HG03565 (cell line): ENCODE measurements around the gene SGTA.

ENCODE experiments used
- ATAC-seq: cut with Tn5 transposase; IDR thresholded peaks from one replicate; pipeline ENCODE4 v1.9.1; 2021; ENCODE audit warnings: mild to moderate bottlenecking, moderate library complexity; ENCODE audit not compliant: unreplicated experiment

SGTA gene

DNA sequence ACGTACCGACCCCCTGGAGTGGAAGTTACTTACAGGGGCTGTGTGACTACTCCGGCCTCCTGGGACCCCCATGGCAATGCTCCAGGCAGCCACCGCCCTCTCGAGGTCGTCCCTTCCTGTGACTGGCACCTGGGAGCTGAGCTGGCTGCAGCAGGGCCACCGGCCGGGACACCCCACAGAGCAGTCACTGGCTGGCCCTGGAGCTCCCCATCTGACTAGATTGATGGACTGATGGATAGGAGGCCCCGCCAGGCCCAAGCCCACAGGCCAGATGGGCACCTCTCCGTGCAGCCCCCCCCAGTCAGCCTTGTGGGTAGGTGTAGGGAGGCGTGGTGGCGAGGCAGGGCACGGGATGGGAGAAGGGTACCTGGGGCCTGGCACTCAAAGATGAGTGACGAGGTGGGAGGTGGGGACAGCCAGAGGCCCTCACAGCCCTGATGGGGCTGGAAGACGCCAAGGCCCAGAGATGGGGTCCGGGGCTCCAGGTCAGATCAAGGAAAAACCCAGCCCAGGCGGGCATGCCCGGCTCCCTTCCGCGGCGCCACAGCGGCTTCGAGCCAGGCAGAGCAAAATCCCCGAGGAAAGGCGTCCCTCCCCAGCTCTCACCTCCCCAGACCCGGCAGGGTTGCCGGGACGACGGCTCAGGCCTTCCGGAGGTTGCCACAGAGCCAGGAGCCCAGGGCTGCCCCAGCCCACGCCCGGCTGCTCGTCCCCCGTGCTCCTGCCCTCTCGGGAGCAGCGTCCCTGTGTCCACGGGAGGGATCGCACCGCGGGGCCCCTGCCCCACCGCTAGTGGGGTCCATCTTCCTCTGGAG is 51.7 kb downstream of the SGTA start:
- no peak for ATAC-seq

DNA sequence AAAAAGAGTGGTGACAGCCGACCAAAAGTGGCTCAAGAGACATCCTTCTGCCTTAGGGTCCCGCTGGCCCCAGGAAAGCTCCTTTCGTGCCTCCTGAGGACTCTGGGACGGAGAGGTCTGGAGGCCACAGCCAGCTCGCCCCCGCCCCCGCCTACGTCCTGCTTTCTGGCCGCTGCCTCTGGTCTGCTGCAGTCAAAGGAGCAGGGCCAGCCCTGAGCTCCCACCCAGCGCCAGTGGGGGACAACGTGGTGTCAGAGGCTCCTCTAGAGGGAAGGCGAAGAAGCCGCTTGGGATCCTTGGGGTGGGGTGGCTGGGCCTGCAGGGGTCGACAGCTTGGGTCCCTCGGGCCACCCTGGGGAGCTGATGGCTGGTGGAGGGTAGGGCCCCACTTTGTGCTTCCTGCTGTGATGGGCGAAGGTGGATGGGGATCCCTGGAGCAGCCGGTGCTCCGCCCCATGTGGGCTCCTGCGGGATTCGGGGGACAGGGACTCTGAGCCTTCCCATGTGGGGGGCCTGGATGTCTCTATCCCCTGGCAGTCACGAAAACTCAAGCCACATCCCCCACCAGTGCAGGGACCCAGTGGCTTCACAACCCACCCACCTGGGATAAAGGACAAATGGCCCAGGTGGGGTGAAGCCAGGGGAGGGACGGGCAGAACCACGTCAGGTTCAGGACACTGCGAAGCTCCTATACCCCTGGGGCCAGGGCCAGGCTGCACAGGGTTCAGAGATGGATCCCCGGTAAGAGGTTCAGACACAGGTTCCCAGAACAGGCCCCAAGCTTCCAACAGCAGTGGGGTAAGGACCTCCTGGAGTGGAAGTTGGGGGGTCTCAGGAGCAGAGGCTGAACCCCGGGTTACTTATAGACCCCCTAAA is 52.9 kb downstream of the SGTA start:
- ATAC-seq, result no peak

DNA sequence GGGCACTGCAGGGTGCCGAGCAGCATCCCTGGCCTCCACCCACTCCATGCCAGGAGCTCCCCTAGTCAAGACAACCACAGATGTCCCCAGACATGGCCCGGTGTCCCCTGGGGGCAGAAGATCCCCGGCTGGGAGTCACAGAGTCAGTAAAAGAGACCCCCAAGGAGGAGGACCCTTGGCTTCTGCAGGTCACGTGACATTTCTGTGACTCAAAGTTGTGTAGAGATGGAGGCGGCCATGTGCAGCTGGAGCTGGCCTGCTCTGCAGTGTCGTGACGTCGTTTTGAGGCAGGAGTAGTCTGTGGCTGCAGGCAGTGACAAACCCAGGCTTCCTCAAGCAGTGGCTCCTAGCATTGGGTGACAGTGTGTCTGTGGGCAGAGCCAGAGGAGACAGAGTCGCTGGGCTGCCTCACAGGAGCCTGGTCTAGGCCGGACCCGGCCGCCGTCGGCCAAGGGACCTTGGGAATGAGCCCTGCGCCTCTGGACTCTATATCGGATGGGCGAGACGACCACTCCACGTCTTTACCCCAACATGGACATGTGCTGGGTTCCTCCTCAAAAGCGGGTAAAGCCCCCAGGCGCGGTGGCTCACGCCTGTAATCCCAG is 54.2 kb downstream of the SGTA start:
- ATAC-seq, result no peak

DNA sequence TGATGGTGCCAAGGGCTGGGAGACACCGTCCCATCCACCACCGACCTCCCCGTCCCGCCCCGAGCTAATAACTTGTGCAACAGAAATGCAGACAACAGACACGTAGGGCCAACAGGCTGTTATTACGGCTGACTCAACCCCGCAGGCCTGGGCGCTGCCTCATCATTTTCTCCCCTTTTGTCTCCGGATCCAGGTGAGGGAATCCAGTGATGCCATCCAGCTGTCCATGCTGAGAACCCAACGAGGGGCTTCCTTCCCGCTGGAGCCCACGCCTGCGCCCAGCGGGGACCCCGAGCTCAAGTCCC is 55.5 kb downstream of the SGTA start:
- ATAC-seq, result no peak

DNA sequence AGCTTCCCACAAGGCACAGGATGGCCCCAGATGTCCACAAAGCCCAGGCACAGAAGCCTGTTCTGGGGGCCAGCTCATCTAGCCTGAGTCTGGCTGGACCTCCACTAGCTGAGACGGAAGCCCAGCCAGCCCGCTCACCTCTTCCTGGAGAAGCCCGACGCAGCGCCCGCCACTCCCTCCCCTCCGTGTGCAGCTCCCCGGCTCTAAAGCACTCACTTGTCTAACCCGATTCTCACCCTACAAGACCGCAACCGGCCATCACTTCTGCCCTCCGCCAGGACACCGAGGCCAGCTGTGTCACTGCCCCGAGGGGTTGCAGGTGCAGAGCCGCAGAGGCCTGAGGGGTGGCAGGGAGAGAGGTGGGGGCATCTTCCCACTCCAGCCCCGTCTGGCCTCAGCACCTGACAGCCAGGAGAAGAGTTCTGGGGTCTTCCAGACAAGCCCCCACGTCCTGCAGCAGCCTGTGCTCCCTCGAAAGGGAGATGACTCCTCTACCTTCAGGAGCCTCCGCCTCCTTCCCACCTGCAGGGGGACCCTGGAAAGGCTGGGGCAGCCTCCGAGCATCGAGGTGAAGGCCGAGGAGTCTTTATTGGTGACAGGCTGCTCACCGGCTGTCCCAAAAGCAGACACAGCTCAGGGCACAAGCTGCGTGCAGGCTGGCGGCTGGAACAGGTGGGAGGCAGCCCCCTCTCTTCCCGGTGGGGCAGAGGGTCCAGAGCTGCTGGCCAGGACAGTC is 56.0 kb downstream of the SGTA start:
- ATAC-seq, result no peak

DNA sequence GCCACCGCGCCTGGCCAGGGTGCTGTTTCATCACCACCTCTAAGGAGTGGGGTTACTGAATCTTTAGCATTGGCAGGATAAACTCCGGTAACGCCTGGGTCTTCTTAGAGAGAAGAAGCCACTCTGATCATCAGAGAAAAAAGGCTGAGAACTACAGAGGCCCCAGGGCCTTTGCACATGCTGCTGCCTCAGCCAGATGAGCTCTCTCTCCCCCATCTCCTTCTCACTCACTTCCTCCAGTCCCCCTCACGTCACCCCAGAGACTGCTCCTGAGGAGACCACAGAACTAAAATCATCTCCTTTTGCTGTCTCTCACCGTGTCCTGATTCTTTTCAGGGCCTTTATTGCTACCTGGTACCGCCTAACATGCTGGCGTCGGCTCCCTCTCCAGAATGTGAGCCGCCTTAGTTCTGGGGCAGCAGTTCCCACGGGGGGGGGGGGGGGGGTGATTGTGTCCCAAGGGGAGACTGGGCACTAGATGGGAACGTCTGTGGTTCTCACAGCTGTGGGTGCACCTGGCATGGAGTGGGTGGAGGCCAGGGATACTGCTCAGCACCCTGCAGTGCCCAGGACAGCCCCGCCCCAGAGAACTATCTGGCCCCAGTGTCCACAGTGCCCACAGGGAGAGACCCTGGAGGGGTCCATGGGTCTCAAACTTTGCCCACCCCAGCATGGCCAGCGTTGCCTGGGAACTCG is 56.8 kb downstream of the SGTA start:
- no peak for ATAC-seq

DNA sequence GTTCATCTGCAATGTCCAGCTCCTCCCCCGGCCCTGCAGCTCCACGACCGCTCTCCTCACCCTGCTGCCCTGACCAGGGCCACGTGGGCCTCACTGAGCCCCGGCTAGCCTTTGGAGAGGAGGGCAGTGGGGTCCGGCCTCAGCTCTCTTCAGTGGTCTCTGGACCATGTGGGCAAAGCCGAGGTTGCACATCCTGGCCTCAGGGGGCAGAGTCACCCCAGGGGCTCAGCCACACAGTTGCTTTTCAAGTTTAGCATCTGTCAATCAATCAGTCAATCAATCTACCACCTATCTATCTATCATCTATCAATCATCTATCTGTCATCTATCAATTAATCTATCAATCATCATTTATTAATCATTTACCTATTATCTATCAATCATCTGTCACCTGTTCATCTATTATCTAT is 58.9 kb downstream of the SGTA start:
- no peak for ATAC-seq

DNA sequence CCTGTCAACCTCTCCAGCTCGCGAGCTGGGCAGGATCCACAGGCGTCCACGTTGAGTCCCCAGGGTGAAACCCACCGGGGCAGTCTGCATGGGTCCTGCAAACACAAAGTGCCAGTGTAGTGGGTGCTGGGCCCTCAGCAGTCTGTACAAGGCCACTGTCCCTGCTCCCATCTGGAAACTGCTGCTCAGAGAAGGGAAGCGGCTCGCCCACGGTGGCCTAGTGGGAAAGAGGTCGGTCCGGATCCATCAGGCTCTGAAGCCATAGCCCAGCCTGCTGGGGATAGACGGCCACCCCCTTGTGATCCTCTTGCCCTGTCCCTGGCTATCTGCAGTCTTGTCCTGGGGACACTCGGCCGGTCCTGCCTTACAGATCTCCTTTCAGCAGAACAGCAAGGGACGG is 59.3 kb downstream of the SGTA start:
- no peak for ATAC-seq

DNA sequence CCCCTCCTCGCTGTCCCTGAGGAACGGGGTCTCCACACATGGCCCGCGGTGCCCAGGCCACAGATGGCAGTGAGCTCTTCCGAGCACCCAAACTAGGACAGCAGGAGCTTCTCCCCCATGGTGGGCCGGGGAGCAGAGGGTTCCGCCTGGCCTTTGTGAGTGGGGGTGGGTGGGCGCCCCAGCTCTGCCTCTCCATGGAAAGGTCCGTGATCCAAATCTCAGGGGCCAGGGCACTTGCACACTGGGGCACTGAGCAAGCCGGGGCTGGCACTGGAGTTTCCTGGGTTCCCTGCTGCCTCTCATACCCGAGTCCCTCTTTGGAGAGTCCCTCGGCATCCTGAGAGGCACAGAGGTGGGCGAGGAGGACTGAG is 59.7 kb downstream of the SGTA start:
- ATAC-seq, result no peak

DNA sequence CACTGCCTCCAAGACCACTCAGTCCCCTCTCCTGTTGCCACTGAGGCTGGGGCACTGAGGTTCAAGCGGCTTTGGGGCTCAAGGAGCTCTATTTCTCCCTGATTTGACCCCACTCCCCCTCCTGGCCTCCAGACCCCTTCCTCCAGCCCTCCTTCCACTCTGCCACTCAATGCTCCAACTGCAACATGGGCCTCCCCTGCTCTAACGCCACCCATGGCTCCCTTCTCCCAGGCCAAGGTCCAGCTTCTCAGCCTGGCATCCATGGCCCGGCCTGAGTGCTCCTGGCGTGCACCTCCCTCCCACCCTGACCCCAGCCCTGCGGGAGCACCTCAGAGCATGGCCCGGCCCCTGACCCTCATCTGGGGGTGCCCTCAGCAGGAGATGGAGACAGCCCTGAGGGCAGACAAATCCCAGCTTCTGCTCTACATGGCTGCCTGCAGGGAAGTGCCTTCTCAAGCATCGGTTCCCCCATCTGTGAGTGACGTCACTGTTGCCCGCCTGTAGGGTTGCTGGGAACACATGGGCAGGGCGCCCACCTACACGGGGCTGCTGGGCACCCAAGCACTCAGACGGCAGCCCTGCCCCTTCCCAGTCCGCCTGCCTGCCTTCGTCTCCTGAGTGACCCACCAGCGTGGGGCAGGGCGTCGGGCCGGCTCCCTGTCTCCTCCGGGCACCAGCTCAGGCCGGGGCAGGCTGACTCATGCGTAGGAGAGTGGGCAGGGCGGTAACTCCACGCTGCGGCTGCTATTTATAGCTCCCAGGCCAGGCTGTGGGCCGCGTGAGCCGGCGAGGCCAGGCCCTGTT is 60.3 kb downstream of the SGTA start:
- no peak for ATAC-seq

DNA sequence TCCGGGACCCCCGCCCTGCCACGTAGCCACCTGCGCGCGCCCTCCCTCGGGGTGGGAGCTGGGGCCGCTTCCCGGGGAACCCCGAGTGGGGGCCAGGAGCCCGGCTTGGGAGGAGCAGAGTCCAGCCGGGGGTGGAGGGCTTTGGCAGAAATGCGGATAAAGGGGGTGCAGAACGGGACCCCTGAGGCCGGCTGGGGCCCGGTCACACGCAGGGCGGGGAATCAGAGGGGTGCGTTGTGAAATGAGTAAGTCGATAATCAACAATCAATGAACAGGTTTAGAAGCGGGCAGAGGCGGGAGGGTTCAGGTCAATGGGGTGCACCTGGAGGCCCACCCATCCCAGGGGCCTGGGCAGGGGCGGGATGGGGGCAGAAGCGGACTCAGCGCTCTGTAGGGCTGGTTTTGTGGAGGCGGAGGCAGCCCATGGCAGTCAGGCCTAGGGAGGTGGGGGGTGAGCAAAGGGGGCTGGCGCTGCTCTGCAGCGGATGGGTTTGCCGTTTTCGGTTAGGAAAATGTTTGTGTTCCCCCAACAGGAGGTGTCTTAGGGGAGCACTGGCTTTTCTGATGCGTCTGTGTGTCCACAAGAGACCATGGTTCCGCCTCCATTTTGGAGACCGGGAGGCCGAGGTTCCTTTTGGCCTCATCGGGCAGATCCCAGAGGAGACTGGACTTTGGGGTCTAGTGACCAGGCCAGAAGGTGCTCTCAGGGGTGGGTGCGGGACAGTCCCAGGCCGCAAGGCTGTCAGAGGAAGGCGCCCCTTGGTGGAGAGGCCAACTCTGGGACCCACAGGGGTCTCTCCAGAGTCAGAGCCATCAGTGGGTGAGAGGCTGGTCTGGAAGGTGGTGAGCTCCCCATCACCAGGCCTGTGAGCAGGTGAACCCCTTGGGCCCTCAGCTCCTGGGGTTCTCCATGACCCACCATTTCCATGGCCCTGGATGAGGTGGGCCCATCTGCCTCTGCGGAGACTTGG is 61.2 kb downstream of the SGTA start:
- ATAC-seq, result no peak

DNA sequence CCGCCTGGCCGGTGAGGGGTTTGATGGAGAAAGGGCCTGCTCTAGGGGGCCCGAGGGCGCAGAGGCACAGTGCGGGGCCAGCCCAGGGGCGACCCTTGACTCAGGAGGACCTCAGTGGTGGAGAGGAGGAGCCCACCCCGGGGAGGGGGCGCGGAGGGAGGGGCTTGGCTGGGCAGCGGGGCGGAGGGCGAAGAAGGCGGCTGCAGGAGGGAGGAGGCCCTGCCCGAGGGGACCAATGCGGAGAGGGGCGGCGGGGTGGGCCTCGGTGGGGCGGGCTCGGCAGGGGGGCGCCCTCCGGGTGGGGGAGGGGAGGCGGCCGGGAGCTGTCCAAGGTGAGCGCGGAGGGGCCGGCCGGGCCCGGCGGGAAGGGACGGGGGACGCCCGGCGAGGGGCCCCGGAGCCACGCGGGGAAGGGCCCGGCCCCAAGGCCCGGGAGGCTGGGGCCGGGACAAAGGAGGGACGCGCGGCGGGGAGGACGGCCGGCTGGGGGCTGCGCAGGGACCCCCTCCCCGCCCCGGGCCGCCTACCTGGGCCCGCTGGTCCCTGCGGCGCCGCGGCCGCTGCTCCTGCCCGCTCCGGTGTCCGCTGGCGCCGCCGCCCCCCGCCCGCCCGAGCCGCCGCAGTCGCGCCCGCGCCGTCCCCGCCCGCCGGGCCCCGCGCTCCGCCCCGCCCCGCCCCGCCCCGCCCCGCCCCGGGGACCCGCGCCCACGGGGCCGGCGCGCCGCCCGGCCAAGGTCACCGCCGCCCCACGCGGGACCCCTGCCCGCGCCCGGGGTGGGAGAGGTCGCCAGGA is 62.1 kb downstream of the SGTA start, which contains the start of gene DIRAS1:
TSS of gene DIRAS1 (minus strand) at position 596 of the 793 bp plus-strand sequence. CDS start 3,566 bp downstream, outside the sequence.
- no peak for ATAC-seq

DNA sequence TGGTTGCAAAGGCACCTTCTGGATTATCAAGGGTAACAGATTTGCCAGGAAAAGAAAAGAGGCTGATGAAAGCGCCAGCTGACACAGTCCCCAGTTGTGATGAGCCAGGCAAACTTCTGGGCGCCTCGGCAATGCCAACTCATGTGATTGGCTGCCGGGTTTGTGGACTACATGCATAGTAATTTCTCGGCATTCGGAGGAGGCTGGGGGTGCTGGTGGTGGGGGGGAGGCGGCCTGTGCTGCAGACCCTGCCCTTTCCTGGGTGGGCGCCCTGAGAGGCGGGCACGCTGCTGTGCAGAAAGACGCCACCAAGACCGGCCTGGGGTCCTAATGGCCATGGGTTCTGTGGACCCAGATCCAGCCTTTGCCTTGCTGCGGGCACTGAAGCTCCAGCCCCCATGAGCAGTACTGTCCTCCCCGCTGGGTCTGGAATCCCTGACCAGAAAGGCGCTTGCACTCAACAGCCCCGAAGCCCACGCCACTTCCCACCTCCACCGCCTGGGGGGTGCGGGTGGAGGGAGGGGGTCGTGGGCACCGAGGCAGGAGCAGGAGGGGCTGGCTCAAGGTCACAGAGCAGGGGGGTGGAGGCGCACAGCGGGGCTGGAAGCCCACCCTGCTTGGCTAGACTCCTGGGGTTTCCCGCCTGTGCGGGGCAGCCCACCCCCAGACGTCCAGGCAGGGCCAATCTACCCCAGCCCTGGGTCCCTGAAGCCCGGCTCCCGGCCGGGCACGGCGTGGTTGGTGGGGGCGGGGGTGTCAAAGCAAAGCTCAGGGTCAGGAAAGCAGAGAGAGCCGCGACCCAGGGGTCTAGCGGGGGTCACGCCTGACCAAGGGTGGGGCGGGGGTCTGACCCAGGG is 62.9 kb downstream of the SGTA start:
- ATAC-seq, result no peak

DNA sequence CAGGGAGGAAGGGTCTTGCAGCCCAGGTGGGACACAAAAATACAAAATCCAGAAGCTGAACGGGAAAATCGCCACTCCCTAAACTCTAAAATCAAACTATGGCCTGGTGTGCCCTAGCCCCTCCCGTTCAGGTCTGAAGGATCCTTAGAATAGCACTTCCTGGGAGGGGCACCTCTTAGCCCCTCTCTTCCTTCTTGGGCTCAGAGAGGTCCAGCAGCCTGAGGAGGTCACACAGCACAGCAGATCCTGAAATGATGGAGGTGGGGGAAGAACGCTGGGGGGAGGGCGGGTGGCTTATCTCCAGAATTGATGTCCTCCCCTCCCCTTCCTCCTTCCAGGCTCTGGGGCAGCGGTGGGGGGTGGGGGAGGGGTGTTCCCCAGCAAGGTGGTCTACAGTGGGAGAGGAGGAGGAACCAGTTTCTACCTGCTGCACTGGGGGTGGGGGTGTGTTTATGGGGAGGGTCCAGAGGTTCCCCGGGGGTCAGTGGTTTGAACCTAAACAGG is 63.8 kb downstream of the SGTA start:
- ATAC-seq, result no peak

DNA sequence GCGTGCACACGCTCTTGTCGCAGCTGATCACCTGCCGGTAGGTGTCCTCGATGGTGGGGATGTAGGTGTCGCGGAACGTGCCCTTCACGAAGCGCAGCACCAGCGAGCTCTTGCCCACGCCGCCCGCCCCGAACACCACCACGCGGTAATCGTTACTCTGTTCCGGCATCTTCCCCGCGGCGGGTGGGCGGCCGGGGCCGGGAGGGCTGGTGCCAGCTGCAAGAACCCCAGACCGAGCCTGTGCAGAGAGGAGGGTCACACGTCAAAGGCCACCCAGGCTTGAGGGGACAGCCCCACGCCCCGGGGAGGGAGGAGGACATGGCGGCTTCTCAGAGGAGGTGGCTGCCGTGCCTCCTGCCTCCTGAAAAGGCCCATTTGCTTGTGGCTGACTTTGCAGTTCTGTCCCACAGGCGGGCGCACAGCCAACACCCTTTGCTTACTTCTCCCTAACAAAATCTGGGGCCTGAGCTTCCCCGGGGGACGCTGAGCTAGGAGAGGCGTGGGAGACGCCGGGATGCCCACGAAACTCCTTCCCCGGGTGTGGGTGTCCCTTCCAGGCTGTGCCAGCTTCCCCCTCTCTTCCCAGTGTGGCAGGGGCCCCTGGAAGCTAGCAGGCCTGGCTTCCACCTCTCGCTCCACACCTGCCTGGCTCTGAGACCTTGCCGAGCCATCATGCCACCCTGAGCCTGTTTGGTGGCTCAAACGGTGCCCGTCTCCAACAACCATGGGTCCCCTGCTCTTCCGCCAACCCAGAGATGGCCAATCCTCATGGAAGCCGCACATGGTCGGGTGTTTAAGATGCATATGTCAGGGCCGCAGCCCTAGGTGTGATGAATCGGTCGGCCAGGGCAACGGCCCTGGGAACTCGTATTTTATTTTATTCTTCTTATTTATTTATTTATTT is 65.2 kb downstream of the SGTA start:
- no peak for ATAC-seq
